Activated CD4-positive, alpha-beta T cell treated with anti-CD3 and anti-CD28 coated beads, Interleukin-2, amount 10 ng/mL, durations not matched to agents 7 days and 5 days (primary cell): ENCODE measurements around the gene SECISBP2L. TPM values are rescaled to one million over a fixed set of nuclear protein-coding genes. Genes with fewer than 3 reads are reported as not detected.

Experiments
- CTCF ChIA-PET: fragments of 350-600 bp; sonication (Branson Sonifier 250); formaldehyde crosslinking; loops from one replicate; lab custom pipeline; 2021; ENCODE audit warnings: antibody characterized with exemption; lab: Charles Lee
- POLR2A ChIA-PET: fragments of 350-600 bp; sonication (Branson Sonifier 250); formaldehyde crosslinking; loops from one replicate; lab custom pipeline; 2021; ENCODE audit warnings: antibody characterized with exemption; lab: Charles Lee
- DNase-seq: peaks from one replicate; pipeline ENCODE4 v3.0.0-alpha.2; 2020
- H3K27ac Mint-ChIP-seq: one replicate; pipeline ENCODE4 v1.8.0; 2021; ENCODE audit warnings: mild to moderate bottlenecking, moderate library complexity, mixed read lengths
- H3K27me3 Mint-ChIP-seq: one replicate; pipeline ENCODE4 v1.8.0; 2021; ENCODE audit warnings: mixed read lengths
- H3K36me3 Mint-ChIP-seq: one replicate; pipeline ENCODE4 v1.8.0; 2021; ENCODE audit warnings: low read depth, mixed read lengths
- H3K4me1 Mint-ChIP-seq: one replicate; pipeline ENCODE4 v1.8.0; 2021; ENCODE audit warnings: mixed read lengths
- H3K4me3 Mint-ChIP-seq: one replicate; pipeline ENCODE4 v1.8.0; 2021; ENCODE audit warnings: mild to moderate bottlenecking, moderate library complexity, mixed read lengths
- H3K9me3 Mint-ChIP-seq: one replicate; pipeline ENCODE4 v1.8.0; 2021; ENCODE audit warnings: mixed read lengths
- total RNA-seq, 2 experiments: library from RNA; stranded (reverse); gene quantifications; one replicate each; pipeline ENCODE4 v1.2.3, GENCODE V29; 2021

The SECISBP2L gene, protein sequence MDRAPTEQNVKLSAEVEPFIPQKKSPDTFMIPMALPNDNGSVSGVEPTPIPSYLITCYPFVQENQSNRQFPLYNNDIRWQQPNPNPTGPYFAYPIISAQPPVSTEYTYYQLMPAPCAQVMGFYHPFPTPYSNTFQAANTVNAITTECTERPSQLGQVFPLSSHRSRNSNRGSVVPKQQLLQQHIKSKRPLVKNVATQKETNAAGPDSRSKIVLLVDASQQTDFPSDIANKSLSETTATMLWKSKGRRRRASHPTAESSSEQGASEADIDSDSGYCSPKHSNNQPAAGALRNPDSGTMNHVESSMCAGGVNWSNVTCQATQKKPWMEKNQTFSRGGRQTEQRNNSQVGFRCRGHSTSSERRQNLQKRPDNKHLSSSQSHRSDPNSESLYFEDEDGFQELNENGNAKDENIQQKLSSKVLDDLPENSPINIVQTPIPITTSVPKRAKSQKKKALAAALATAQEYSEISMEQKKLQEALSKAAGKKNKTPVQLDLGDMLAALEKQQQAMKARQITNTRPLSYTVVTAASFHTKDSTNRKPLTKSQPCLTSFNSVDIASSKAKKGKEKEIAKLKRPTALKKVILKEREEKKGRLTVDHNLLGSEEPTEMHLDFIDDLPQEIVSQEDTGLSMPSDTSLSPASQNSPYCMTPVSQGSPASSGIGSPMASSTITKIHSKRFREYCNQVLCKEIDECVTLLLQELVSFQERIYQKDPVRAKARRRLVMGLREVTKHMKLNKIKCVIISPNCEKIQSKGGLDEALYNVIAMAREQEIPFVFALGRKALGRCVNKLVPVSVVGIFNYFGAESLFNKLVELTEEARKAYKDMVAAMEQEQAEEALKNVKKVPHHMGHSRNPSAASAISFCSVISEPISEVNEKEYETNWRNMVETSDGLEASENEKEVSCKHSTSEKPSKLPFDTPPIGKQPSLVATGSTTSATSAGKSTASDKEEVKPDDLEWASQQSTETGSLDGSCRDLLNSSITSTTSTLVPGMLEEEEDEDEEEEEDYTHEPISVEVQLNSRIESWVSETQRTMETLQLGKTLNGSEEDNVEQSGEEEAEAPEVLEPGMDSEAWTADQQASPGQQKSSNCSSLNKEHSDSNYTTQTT
- total RNA-seq, result 10 to 100 TPM; 29.2 to 35.8 TPM

DNA sequence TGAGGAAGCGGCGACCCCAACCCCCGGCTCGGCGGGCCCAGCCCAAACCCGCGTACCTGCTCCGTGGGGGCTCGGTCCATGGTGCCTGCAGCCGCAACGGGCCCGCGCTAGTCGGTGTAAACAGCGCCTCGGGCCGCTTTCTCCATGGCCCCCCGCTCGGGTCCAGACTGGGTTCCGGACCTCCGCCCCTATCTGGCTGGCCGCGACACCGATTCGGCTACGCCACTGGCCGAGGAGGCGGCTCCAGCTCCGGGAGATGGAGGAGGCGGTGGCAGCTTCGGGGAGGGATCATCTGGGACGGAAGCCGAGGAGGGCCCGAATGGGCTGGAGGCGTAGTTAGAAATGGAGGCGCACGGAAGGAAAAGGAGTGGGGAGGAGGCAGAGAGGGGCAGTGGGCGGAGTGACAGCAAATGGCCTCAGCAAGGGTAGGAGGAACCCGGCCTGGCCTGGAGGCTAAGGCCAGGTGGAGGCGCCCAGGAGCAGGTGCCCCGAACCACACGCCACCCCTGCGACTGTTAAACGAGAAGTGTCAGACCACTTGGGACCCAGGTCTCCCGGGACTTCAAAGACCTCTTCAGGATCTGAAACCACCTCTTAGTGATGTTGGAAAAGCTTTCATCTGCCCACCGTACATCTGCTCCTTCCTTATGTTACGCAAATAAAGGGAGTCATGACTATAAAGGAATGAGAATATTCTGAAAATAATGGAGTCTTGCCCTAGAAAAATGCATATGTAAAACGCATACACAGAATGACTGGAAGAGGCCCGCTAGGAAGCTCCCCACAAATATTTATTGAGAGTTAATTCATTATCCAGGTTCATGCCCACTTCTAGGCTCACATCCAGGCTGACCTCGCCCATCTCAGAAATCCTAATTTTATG is at the start of gene SECISBP2L:
Gene SECISBP2L (minus strand): TSS at position 227 of the 883 bp plus-strand sequence. CDS start 147 bp downstream, at position 80.
- CTCF ChIA-PET, result interaction anchor here (0.7 to 1.7 kb wide), 6 partner anchors 13 to 807 kb away, joined by 3 to 5 read pairs (median 4); no protein-coding TSS in a partner anchor
- peak within 1 kb of the TSS; percentile 93 for H3K27ac Mint-ChIP-seq
- H3K9me3 Mint-ChIP-seq, result no peaks in the 10 kb centered on the region
- H3K27me3 Mint-ChIP-seq, result no peaks in the 10 kb centered on the region
- H3K4me1 Mint-ChIP-seq, result peaks cover 24% of the 10 kb centered on the region
- no peaks in the 10 kb centered on the region for H3K36me3 Mint-ChIP-seq
- POLR2A ChIA-PET, result interaction anchor here (0.6 kb wide), 2 partner anchors 574 to 1736 kb away, joined by 4 to 9 read pairs; partner anchors contain the start of gene DTWD1
- DNase-seq, result peak; percentile 93
- H3K4me3 Mint-ChIP-seq, result peak within 1 kb of the TSS; percentile 90

DNA sequence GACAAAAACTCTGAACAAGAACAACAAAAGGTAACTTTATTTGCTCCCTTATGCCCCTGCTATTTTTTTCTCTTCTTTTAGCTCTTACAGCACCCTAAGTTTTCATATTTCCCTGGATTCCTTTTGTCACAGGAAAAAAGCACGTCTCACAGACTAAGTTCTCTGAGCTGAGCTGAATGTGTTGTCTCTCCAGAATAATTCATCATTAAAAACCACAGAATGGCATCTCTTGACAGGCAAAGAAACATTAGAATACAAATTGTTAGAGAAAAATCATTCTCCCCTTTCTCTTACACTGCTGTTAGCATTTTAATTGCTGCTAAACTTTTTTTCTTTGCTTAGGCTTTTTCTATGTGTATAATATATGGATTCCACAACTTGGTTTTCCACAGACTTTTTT is 48.7 kb upstream of the SECISBP2L start:
- ChIA-PET POLR2A (no interaction called here), CTCF (no interaction called here)
- Mint-ChIP-seq H3K27ac (no peak overlapping the region), H3K9me3 (no peaks in the 10 kb centered on the region), H3K4me1 (no peaks in the 10 kb centered on the region), H3K4me3 (no peak overlapping the region), H3K27me3 (no peaks in the 10 kb centered on the region), H3K36me3 (peaks cover 7% of the 10 kb centered on the region)
- no peak for DNase-seq

DNA sequence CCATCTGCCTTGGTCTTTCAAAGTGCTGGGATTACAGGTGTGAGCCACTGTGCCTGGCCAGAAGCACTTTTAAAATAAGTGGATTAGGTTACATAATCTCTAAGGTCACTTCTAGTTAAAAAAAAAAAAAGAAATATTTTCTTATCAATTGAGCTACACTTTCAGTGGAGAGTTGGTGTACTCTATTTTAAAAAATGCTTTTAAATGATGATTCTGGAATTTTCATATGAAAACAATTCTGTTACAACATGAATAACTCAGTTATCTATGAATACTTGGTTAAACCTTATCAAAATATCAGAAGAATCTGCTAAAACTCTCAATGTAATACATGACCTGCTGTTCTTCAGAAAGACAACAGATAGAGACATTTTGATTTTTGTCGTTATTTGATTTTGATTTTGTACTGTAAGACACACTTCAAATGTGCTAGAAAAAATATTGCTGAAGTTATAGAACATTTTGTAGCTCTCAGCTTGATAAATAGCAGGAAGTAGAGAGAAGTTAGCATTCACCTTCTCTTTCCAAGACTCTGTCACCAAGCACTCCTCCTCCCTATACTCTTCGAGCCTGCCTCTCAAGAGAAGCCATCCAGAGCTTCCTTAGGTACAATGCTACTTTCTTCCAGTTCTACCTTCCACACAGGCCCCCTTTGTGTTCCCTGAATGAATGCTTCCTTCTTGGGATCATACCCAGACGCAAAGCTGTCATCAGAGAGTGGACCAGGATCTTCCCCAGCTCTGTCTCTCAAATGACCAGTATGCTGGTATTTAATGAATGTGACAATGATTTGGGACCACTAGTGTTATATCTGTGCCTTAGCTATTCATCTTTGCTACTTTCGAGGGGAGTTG is 47.2 kb upstream of the SECISBP2L start:
- CTCF ChIA-PET, result interaction anchor here (0.5 to 1.6 kb wide), 2 partner anchors 13 to 231 kb away, joined by 3 to 5 read pairs; no protein-coding TSS in a partner anchor

GRCh38 chr15:49088996-49089395 is 42.8 kb upstream of the SECISBP2L start:
- POLR2A ChIA-PET, result no interaction called here
- no peaks in the 10 kb centered on the region for H3K9me3 Mint-ChIP-seq
- H3K4me1 Mint-ChIP-seq, result no peaks in the 10 kb centered on the region
- no peak overlapping the region for H3K4me3 Mint-ChIP-seq
- CTCF ChIA-PET, result interaction anchor here (1.1 kb wide), 1 partner anchor 9 kb away, joined by 5 read pairs; no protein-coding TSS in a partner anchor
- H3K27ac Mint-ChIP-seq, result no peak overlapping the region
- H3K27me3 Mint-ChIP-seq, result peaks cover 6% of the 10 kb centered on the region
- DNase-seq, result no peak
- no peaks in the 10 kb centered on the region for H3K36me3 Mint-ChIP-seq

More for the DNA sequence above, 47.2 kb upstream of the SECISBP2L start:
- H3K4me3 Mint-ChIP-seq, result no peak overlapping the region
- H3K36me3 Mint-ChIP-seq, result peaks cover 7% of the 10 kb centered on the region
- DNase-seq, result no peak
- no peaks in the 10 kb centered on the region for H3K4me1 Mint-ChIP-seq
- H3K9me3 Mint-ChIP-seq, result no peaks in the 10 kb centered on the region
- no peak overlapping the region for H3K27ac Mint-ChIP-seq
- H3K27me3 Mint-ChIP-seq, result no peaks in the 10 kb centered on the region
- POLR2A ChIA-PET, result no interaction called here

GRCh38 chr15:49085696-49086459 is 39.6 kb upstream of the SECISBP2L start:
- DNase-seq, result no peak
- H3K4me3 Mint-ChIP-seq, result no peak overlapping the region
- H3K9me3 Mint-ChIP-seq, result no peaks in the 10 kb centered on the region
- POLR2A ChIA-PET, result no interaction called here
- H3K27ac Mint-ChIP-seq, result no peak overlapping the region
- H3K4me1 Mint-ChIP-seq, result no peaks in the 10 kb centered on the region
- H3K36me3 Mint-ChIP-seq, result no peaks in the 10 kb centered on the region
- H3K27me3 Mint-ChIP-seq, result peaks cover 6% of the 10 kb centered on the region
- CTCF ChIA-PET, result interaction anchor here (0.7 kb wide), 1 partner anchor 56 kb away, joined by 3 read pairs; no protein-coding TSS in a partner anchor

- H3K9me3 Mint-ChIP-seq, result no peaks in the 10 kb centered on the region
- H3K36me3 Mint-ChIP-seq, result no peaks in the 10 kb centered on the region
- H3K4me3 Mint-ChIP-seq, result no peak overlapping the region
- no peaks in the 10 kb centered on the region for H3K4me1 Mint-ChIP-seq
- H3K27me3 Mint-ChIP-seq, result peaks cover 6% of the 10 kb centered on the region
- no peak overlapping the region for H3K27ac Mint-ChIP-seq
- POLR2A ChIA-PET, result no interaction called here
- no peak for DNase-seq
- CTCF ChIA-PET, result no interaction called here
Observed at GRCh38 chr15:49084285-49084570, 38.0 kb upstream of the SECISBP2L start.

DNA sequence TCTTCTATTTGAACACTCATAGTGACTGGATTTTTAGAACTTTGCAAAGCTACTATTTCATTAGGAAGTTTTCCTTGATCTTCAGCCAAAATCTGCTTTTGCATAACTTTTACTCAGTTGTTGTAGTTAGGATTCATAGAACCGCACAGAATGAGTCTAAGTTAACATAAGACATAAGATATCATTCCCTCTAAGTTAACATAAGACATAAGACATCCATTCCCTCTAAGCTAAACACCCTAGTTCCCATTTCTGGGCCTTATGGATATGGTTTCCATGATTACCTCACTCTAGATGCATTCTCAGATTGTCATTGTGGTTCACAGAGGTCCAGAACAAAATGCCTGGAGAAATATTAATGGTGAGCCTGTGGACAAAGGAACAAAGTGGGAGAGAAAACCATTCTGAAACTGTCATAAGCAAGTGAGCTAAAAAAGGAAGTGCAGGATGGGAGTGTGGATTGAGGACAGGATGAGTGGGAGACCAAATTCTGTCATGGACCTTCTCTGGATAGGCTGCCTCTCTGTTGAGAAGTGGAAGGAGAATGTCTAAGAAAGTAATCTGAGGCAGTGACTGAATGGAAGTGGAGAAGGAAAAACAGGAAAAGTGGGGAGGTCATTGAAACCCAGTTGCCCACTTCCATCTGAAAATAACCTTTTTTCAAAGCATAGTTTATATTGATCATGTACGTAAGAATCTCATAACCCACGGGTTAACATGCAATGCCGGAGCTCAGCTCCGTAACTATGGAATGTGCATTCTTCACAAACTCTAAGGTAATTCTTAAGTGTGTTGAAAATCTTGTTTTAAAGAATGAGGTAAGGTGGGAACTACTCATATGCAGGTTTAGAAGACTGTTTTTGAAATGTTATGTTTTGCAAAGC is 37.4 kb upstream of the SECISBP2L start:
- H3K9me3 Mint-ChIP-seq, result no peaks in the 10 kb centered on the region

GRCh38 chr15:49082960-49083359 is 36.7 kb upstream of the SECISBP2L start:
- no peak for DNase-seq
- Mint-ChIP-seq H3K4me1 (no peaks in the 10 kb centered on the region), H3K4me3 (no peak overlapping the region), H3K27ac (no peak overlapping the region), H3K36me3 (no peaks in the 10 kb centered on the region), H3K27me3 (peaks cover 6% of the 10 kb centered on the region), H3K9me3 (no peaks in the 10 kb centered on the region)
- ChIA-PET CTCF (interaction anchor here (0.6 to 1.5 kb wide), 3 partner anchors 107 to 221 kb away, joined by 3 to 5 read pairs (median 5); no protein-coding TSS in a partner anchor), POLR2A (no interaction called here)

More for the DNA sequence above, 37.4 kb upstream of the SECISBP2L start:
- H3K4me1 Mint-ChIP-seq, result no peaks in the 10 kb centered on the region
- no peak overlapping the region for H3K4me3 Mint-ChIP-seq
- H3K27me3 Mint-ChIP-seq, result peaks cover 6% of the 10 kb centered on the region
- no peak for DNase-seq
- CTCF ChIA-PET, result interaction anchor here (1.2 to 1.5 kb wide), 2 partner anchors 108 to 222 kb away, joined by 5 read pairs; no protein-coding TSS in a partner anchor
- POLR2A ChIA-PET, result no interaction called here
- H3K36me3 Mint-ChIP-seq, result no peaks in the 10 kb centered on the region
- no peak overlapping the region for H3K27ac Mint-ChIP-seq

DNA sequence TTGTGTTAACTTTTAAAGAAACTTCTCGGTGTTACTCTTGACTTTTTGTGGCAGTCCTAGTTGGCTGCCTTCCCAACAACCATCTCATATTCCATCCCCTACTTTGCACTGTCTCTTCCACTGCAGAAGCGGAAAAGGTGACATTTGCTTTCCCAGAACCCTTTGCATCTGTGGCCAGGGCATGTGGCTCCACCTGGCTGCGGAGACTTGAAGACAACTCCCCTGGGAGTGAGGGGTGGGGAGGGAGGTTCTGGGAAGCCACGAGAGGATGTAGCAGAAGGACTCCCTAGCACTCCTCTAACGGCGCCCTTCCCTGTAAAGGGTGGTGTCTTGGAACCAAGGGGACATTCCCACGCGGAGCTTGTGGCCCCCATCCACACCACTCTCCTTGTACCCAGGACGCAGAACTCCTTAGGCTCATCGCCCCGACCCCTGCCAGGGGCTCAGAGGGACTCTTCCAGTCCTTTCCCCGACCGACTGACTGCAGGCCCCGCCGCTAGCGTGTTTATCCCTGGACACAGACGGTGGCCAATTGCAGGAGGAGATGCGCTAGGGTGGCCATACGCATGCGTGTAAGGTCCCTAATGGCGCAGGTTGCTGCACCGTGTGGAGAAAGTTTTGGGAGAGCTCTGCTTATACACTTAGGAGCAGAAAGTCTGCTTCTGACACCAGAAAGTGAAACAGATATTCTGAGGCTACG is 33.2 kb upstream of the SECISBP2L start:
- H3K4me3 Mint-ChIP-seq, result no peak overlapping the region
- no peaks in the 10 kb centered on the region for H3K36me3 Mint-ChIP-seq
- no peak for DNase-seq
- H3K27ac Mint-ChIP-seq, result no peak overlapping the region
- H3K27me3 Mint-ChIP-seq, result no peaks in the 10 kb centered on the region
- H3K4me1 Mint-ChIP-seq, result no peaks in the 10 kb centered on the region
- CTCF ChIA-PET, result interaction anchor here (2.0 kb wide), 1 partner anchor 9 kb away, joined by 5 read pairs; no protein-coding TSS in a partner anchor
- POLR2A ChIA-PET, result no interaction called here
- no peaks in the 10 kb centered on the region for H3K9me3 Mint-ChIP-seq
